Kidney capillary endothelial cell (primary cell): ENCODE measurements around the gene NECAB2.

ENCODE experiments used
- DNase-seq: peaks from one replicate; pipeline ENCODE4 v3.0.0-alpha.2; 2018; ENCODE audit warnings: low spot score

Gene NECAB2

DNA sequence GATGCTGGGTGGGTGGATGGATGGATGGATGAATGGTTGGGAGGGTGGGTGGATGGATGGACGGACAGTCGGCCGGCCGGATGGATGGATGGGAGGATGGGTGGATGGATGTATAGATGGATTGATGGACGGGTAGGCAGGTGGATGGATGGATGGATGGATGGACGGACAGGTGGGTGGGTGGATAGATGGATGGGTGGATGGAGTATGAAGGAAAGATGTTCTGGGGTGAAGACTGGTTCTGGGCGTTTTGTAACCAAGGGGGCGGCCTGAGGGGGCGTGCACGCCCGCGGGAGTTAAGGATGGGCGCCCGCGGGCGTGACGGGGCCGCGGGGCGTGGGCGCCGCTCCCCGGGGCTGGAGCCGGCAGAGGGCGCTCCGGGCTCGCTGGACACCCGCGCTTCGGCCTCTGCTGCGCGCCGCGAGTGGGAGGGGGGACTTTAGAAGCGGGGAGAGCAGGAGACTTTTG, at the start of gene NECAB2:
Gene NECAB2 (plus strand): TSS at position 407 of the 468 bp plus-strand sequence. CDS start 405 bp downstream, outside the sequence.
- DNase-seq, result peak; percentile 29

DNA sequence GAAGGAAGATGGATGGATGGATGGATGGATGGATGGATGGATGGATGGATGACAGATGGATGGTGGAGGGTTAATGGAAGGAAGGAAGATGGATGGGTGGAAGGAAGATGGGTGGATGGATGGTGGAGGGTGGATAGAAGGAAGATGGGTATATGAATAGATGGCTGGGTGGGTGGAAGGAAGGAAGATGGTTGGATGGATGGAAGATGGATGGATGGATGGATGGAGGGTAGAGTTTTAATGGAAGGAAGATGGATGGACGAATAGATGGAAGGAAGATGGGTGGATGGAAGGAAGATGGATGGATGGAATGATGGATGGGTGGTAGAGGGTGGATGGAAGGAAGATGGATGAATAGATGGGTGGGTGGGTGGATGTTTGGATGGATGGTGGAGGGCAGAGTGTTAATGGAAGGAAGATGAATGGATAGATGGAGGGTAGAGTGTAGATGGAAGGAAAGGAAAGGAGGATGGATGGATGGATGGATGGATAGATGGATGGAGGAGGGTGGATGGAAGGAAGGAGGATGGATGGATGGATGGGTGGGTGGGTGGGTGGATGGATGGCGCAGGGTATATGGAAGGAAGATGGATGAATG, 47.1 kb upstream of the NECAB2 start:
- DNase-seq, result no peak

DNA sequence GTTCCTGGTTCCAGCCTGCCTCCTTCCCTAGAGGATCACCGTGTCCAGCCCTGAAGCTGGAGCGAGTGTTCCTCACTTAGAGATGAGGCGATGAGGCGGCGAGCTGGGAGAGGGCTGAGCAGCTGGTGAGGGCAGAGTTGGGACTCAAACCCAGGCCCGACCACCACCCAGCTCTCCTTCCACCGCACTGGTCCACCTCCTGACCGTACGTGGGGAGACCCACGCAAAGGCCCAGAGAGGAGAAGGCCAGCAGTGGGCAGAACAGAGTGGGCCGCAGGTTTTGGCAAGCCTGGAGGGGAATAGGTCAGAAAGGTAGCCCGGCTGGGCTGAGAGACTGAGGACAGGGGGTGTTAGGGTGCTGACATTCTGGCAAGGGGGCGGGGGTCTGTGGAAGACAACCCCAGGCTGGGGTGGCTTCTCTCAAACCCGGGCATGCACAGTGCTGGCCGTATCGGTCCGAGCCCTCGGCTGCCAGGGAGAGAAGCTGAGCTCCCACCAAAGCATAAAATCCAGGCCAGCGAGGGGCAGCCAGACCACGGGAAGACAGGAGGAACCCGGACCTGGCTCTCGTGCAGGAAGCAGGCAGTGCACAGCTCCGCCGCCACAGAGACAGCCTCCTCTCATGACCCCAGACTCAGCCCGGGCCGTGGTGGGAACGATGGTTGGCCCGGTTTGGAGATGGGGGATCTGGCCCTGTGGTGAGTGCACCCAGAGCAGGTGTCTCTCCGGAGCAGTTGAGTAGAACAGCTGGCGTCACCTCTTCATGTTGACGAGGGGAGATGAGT, 44.3 kb upstream of the NECAB2 start:
- DNase-seq, result no peak

DNA sequence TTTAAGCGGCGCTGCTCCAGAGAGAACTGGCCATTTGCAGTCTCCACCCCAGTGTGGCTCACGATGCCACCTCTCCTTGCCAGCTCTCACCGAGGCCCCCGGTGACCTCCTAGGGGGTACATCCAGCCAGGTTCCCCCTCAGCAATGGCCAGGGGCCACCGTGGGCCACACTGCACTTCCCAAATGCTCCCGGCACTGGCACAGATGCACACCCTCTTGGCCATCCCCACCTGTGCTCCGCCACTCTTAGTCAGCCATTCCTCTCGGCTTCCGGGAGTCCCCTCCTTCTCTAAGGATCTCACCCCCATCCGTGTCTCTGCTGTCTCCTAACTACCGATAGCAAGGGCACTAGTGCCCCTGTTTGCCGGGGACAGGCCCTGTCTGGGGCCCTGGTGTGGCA, 43.4 kb upstream of the NECAB2 start:
- DNase-seq, result no peak

DNA sequence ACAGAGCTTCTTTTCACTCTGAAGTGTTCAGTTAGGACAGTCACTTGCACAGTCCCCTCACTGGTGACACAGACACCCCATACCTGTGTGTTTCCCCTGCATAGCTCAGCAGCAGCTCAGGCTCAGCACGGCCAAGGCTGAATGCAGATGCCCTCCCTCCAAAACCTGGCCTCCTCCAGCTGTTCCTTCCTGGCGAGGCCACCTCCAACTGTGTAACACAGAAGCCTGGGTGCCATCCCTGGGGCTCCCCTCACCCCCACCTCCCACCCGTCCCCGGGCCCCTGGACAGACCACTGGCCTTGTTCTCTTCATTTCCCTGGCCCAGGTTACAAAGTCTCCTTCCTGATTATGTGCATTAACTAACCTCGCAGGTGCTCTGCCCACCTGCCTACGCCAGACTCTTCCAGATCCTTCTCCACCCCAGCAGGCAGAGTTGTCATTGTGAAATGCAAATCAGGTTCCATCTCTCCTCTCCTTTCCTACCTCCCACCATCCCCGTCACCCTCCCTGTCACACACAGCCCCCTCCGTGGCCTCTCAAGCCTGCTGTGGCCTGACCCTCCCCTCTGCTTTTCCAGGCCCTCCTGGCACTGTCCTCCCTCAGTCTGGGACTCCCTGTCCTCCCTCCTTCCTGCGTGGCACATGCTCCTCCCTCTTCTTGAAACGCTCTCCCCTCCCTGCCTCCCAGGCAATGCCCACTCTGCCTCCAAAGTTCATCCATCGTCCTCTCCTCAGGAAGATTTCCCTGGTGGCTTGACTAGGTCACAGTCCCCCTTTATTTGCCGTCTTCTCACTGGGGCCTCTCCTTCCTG, 42.7 kb upstream of the NECAB2 start:
- no peak for DNase-seq

DNA sequence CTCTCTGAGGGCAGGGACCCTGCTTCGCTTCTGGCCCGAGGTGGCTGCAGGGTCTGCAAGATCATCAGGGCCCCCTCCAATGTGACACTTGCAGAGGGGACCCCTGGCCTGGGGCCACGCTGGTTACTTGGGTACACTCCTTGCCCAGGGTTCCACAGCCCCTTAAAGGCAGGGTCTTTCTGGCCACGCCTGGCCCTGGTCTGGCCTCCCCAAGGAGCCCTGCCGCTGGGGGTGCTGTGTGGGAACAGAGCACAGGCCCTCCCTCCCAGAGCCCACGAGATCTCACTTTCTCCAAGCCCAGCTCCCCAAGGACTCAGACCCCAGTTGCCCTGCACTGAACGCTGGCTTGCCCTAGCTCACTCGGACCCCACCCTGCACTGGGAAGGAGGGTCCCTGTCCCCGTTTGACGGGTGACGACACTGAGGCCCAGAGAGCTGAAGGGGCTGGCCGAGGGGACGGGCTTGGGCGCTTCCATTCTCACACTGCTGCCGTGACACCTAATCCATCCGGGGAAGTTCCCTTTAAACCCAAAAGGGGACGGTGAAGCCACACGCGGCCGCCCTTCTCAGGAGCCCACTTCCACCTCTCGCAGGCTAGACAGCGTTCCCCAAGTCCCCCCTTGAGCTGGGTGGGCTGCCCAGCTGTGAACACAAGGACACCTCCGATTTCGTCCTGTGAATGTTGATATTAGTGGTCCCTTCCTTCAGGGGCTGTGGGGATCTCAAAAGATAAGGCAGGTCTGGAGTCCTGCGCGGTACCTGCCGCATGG, 41.9 kb upstream of the NECAB2 start:
- no peak for DNase-seq

DNA sequence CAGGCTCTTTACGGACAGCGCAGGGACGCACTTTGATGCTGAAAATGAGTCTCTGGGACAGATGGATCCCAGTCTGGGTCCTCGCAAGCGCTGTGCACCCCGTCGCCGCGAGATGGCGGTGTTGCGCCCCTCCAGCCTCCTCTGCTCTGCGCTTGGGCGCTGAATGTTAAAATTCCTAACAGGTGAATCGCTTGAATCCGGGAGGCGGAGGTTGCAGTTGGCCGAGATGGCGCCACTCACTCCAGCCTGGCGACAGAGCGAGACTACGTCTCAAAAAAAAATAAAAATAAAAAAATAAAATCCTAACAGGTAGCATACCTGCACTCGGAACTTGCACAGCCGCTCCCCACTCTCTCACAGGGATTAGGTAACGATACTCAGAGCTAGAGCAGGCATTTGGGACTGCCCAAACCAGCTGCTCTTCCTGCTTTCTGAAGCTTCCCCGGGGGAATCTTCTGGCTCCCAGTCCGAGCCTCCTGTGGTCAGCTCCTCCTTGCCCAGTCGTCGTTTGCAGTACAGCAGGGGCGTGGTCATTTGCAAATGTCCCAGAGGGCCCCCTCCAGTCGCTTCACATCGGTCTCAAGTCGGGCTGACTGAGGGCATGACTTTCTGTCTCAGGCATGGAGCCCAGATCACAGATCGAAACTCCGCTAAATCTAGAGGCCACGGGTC, 41.2 kb upstream of the NECAB2 start:
- DNase-seq, result peak; percentile 70

DNA sequence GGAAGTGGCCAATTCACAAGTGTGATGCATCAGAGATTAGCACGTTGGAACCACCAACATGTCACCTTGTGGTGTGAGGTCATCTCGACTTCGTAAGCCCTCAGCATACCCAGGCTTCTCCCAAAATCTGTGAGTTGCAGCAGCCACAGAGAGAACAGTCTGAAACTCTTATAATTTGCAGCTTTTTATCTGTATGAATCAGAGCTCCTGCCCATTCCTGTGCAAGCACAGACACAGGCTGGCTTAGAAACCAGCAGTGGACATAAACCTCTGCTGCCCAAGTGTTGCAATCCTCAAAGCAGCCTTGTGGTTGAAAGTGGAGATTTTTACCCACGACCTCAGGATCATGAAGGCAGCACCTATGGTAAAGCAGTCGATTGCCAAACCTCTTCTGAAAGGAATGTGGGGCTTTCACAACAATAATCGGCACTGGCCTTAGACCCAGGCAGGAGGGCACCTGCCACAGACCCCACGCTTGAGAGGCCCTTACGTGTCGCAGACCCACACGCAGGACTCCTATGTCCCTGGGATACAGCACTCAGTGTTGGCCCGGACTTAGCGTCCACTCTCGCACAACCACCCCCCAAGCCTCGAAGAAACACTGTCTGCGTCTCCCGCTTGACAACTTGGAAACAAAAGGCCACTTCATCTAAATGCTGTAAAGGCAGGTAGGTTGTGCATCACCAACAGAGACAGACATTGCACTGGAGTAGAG, 39.5 kb upstream of the NECAB2 start:
- no peak for DNase-seq

DNA sequence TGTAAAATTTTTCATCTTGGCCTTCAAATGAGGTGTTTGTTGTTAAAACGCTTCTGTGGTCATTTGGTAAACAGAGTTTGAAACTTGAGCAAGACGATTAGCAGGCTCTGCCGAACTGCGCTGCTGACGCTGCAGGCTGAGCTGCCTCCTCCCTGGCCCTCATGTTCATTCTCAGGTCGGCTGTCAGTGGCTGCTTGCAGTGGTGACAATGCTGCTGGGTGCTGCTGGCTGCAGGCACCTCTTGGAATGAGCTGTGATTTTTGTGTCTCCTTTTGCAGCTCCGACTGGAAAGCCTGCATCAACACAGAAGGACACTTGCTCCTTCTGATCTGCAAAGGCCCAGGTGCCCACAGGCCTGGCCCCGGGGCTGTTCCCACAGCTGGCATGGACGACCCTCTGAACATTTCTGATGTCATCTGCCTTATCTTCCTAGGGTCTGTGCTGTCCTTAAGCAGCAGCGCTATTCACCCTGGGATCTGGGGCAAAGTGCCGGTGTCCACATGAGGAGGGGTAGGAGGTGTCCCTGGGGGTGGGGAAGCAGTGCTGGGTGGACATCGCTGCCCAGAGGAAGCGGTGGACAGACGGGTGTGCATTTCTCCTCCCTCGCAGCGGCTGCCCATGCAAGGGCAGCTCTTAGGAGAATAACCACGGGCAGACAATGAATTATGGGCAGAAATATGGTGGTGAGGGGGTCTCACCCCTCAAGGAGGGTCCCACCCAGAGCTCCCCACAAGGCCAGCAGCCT, 38.1 kb upstream of the NECAB2 start:
- DNase-seq, result no peak

DNA sequence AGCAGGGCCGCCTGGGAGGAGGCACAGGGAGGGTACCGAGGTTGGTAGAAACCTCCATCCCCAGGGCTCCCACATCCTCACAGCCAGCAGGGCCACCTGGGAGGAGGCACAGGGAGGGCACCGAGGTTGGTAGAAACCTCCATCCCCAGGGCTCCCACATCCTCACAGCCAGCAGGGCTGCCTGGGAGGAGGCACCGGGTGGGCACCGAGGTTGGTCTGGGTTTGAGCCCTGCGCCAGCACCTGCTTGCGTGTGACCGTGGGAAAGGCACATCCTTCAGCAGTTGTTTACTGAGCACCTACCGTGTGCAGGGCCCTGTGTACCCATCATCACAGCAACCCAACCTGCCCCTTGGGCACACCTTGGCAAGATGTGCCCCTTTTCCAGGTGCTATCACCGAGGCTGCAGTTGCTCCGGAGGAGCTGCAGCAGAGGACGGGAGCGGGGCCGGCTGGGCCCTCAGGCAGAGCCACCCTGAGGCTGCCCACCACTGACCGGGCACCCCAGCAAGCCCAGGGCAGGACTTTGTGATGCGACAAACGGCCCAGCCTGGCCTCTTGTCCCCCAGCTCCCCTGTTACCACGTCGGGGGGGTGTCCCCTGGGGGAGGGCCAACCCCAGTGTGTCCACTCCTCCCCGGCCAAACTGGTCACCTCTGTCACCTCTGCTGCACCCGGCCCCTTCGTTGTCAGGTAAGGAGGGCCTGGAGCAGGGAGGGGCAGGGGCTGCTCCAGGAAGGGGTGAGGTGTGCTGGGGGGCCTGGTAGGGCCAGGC, 37.1 kb upstream of the NECAB2 start:
- no peak for DNase-seq

DNA sequence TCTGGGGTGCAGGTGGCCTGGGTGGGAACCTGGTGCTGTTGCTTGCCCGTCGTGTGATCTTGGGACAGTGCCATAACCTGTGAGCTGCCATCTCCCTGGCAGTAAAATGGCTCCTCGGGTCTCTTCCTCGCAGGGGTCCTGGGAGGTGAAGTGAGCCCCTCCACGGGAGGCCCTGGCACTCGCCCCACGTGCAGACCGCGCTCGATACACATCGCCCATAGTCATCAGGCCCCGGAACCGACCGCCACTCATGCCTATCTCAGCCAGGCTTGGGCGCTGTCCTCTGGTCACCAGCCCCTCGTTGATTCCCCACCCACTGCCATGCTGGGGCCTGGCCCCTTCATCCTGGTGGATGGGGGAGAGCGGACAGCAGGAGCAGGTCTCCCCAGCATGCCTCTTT, 36.5 kb upstream of the NECAB2 start:
- DNase-seq, result no peak

DNA sequence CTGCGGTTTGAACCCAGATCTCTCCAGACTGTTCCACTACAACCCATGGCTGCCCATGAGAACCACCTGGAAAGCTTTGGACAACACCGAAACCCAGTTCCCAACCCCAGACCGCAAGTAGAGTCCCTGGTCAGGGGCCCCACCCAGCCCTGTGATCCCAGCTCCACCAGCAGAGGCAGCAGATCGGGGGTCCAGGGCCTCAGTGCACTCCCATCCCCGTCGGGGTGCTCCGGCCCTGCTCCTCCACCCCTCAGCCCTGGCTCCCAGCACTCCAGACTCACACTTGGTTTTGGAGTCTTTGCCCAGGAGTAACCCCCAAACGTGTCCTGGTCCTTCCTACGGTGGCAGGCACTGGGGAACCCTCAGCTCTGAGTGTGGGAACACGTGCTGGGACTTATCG, 35.7 kb upstream of the NECAB2 start:
- no peak for DNase-seq

DNA sequence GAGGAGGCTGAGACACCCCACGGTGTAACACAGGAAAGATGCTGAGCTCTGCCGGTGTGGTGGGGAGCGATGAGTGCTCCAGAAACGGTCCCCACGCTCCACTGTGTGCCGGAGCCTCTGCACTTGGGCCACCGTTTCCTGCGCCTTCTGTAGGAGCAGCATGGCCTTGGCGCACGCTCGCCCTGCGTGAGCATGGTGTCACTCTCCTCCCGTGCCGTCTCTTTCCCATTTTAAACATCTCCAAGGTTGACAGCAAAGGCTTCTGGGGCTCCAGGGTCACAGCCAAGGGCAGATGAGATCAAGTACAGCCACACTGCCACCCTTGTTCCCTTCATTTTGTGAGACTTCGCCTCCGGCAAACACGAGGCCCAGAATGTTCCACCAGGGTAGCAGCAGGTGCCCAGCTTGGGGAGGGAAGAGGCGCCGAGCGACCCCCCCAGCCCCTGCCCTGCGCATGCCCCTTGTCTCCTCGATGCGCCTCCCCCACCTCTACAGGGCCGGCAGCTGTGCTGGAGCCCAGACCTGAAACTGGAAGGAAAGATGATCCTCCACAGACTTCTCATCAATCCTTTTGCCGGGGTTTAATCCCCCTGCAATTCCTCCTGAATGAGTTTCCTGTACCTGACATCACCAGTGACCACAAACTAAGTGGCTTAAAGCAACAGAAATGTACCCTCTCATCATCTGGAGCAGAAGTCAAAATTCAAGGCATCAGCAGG, 34.9 kb upstream of the NECAB2 start:
- DNase-seq, result no peak

DNA sequence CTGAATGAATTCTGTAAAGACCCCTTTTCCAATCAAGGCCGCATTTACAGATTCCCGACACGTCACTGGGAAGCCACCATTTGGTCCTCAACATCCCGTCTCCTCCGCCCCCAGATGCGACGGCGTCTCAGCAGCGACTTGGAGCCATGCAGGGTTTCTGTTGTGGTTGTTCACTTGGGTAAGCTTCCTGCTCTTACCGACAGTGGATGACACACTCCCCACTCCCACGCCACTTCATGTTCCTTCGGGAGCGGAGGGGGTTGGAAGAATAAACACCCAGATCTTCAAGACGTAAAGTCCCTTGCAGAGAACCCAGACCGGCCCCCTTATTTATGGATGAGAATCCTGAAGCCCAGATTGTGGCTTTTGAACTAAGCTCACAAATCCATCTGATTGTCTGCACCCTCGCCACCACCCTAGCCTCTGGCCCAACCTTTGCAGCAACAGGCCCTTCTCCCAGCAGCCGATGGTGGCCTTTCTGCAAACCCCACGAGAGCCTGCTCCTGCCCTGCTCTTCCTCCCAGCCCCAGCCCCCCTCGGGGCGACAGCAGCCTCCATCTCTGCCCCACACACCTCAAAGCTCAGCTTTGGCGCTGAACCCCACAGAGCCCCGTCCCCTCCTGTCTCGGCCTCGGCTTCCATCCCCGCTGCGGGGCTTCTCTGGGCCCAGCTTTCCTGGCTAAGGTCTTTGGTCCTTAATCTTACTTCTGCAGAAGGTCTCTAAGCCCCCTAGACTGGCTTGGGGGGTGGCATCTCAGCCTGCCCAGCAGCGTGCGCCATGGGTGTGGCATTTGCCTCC, 34.0 kb upstream of the NECAB2 start:
- no peak for DNase-seq

DNA sequence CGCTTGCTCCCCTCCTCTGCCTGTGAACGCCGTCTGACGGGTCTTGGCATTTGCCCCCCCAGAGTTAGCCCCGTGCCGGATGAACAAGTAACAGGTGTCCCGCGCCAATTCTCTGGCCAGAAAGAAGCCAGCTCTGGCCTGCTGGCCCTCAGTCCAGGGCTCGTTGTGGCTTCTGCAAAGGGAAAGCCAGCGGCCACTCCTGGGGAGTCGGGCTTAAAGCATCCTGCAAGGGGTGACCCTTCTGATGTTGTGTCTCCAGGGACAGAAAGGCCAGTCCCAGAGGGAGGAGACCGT, 33.4 kb upstream of the NECAB2 start:
- DNase-seq, result no peak

DNA sequence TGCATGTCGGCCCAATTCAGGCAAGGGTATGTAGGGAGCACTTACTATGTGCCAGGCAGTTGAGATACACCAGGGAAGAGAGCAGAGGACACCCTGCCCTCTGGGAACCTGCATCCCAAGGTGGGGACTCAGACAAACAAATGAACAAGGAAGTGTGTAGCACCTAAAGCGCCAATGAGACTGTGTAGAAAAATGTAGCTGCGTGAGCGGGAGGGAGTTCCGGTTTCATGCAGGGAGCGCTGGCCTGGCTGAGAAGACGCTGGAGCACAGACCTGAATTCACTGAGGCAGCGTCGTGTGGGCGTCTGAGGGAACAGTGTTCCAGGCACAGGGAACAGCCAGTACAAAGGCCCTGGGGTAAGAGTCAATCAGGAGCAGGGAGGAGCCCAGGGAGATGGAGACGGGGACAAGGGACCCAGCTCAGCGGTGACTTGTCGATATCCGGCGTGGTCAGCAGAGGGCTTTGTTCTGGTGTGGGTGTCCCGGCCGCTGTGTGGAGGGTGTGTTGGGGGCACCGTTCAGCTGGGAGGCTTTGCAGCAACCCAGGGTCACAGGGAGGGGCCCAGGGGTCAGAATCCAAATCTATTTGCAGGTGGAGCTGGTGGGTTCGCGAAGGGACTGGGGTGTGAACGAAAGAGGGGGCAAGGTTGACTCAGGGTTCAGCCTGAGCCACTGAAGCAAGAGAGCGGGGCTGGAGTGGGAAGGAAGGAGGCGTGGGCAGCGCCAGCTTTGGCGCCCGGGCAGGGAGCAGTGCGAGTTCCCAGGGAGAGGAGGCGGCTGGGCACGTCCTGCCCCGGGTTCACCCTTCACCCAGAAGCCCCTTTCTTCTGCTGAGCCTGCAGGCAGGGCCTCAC, 32.8 kb upstream of the NECAB2 start:
- no peak for DNase-seq

DNA sequence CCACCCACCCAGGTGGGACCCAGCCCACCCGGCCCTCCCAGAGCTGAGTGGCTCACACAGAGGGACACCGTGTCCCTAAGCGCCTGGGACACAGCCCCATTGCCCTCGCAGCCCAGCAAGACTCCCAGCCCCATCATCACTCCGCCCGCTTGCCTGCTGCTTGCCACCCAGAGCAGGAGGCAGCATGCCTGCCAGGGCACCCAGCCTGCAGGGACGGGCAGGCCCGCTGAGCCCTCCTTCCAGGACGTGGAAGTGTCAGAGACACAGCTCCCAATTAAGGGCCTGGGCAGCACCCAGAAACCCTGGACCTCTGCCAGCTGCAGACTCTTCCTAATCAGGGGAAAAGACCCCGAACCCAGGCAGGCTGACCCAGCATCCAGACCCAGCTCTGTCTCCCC, 32.2 kb upstream of the NECAB2 start:
- no peak for DNase-seq
